Neutrophil (primary cell): ENCODE data around the gene RAD51B.

ENCODE experiments used
- H3K27ac ChIP-seq: fragments of 200-600 bp; sonication (generic); 2 replicates; pipeline ENCODE4 v1.5.1; 2016; ENCODE audit warnings: mild to moderate bottlenecking, moderate library complexity
- H3K27me3 ChIP-seq: fragments of 200-600 bp; sonication (generic); 2 replicates; pipeline ENCODE4 v1.6.0; 2016; ENCODE audit warnings: mild to moderate bottlenecking
- H3K36me3 ChIP-seq: fragments of 200-600 bp; sonication (generic); 2 replicates; pipeline ENCODE4 v1.5.1; 2017
- H3K4me1 ChIP-seq, 2 experiments: fragments of 200-600 bp in 1 of 2; sonication (generic) in 1 of 2; 1 replicate in 1 of 2; 2 replicates in 1 of 2; pipeline versions ENCODE4 v1.5.1 to v1.6.1; 2013 to 2016; ENCODE audit warnings: low read depth in 1 of 2, low read length in 1 of 2, mild to moderate bottlenecking in 1 of 2, moderate library complexity in 1 of 2; ENCODE audit not compliant: control insufficient read depth in 1 of 2, insufficient read depth in 1 of 2
- H3K4me3 ChIP-seq, 2 experiments: fragments of 200-600 bp in 1 of 2; sonication (generic) in 1 of 2; 1 replicate in 1 of 2; 2 replicates in 1 of 2; pipeline ENCODE4 v1.5.1; 2013 to 2016; ENCODE audit warnings: low read depth in 1 of 2, low read length in 1 of 2, mild to moderate bottlenecking in 1 of 2, moderate library complexity in 1 of 2
- H3K9me3 ChIP-seq: fragments of 200-600 bp; sonication (generic); 2 replicates; pipeline ENCODE4 v1.5.1; 2016
- TF ChIP-seq, protein P1 (sequence below): fragments of 200-600 bp; sonication (generic); IDR thresholded peaks from 2 replicates; pipeline ENCODE4 v1.5.1; 2016; ENCODE audit warnings: antibody characterized with exemption

Gene RAD51B

DNA sequence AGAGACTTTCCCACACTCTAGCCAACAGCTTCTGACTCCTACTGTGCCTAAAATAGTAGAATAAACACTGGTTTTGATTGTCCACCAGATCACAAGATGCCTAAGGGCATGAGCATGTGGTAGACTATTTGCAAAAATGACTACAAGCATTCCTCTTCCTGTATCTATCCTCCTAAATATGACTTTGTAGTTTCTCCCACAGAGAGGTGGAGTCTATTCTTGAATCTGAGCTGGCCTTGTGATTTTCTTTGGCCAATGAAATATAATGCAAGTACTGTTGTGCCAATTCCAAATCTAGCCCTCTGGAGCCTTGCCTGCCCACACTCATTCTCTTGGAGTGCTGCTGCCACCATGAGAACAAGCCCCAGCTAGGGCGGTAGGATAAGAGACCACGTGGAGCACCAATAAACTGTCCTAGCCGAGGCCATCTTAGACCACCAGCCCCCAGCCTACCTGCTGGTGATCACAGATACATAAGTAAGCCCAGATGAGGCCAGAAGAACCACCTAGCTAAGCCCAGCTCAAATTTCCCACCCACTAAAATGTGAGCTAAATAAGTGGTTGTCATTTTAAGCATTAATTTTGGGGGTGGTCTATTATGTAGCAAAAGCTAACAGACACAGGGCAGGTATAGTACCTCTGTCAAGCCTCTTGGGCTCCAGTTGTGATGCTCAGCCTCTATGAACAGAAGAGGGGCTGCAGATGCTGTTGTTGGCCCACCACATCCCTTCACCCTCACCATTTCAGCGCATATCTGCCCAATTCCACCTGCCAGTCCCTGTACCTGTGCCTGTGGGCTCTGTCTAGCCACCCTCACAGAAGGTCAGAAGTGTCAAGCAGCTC is 955.4 kb downstream of the RAD51B start:
- H3K9me3 ChIP-seq: no peaks in the 10 kb centered on the region
- peaks cover 14 to 15% of the 10 kb centered on the region in 2 experiments for H3K4me1 ChIP-seq
- no peaks in the 10 kb centered on the region for H3K36me3 ChIP-seq
- no peak overlapping the region for H3K4me3 ChIP-seq
- no peak overlapping the region for H3K27ac ChIP-seq
- peaks cover 38% of the 10 kb centered on the region for H3K27me3 ChIP-seq
- TF ChIP-seq, protein P1, sequence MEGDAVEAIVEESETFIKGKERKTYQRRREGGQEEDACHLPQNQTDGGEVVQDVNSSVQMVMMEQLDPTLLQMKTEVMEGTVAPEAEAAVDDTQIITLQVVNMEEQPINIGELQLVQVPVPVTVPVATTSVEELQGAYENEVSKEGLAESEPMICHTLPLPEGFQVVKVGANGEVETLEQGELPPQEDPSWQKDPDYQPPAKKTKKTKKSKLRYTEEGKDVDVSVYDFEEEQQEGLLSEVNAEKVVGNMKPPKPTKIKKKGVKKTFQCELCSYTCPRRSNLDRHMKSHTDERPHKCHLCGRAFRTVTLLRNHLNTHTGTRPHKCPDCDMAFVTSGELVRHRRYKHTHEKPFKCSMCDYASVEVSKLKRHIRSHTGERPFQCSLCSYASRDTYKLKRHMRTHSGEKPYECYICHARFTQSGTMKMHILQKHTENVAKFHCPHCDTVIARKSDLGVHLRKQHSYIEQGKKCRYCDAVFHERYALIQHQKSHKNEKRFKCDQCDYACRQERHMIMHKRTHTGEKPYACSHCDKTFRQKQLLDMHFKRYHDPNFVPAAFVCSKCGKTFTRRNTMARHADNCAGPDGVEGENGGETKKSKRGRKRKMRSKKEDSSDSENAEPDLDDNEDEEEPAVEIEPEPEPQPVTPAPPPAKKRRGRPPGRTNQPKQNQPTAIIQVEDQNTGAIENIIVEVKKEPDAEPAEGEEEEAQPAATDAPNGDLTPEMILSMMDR: no peak

GRCh38 chr14:68775614-68776126 is 956.1 kb downstream of the RAD51B start:
- peaks cover 18% of the 10 kb centered on the region in 2 experiments for H3K4me1 ChIP-seq
- H3K27ac ChIP-seq: no peak overlapping the region
- H3K9me3 ChIP-seq: no peaks in the 10 kb centered on the region
- H3K4me3 ChIP-seq: no peak overlapping the region
- TF ChIP-seq, protein P1: no peak
- no peaks in the 10 kb centered on the region for H3K36me3 ChIP-seq
- H3K27me3 ChIP-seq: peaks cover 40% of the 10 kb centered on the region

- Histone ChIP-seq H3K4me3 (no peak overlapping the region), H3K4me1 (peaks cover 10 to 14% of the 10 kb centered on the region in 2 experiments), H3K27me3 (peaks cover 48% of the 10 kb centered on the region), H3K9me3 (no peaks in the 10 kb centered on the region), H3K36me3 (no peaks in the 10 kb centered on the region), H3K27ac (no peak overlapping the region)
- TF ChIP-seq, protein P1: no peak
Observed at GRCh38 chr14:68777644-68778043, 958.1 kb downstream of the RAD51B start.
